Measurements from ENCODE around the gene KCNF1. TPM values are rescaled to one million over a fixed set of nuclear protein-coding genes. Genes with fewer than 3 reads are reported as not detected.

KCNF1 gene
- total and polyA plus RNA-seq, 4 experiments from 2014 or later: not detected

DNA sequence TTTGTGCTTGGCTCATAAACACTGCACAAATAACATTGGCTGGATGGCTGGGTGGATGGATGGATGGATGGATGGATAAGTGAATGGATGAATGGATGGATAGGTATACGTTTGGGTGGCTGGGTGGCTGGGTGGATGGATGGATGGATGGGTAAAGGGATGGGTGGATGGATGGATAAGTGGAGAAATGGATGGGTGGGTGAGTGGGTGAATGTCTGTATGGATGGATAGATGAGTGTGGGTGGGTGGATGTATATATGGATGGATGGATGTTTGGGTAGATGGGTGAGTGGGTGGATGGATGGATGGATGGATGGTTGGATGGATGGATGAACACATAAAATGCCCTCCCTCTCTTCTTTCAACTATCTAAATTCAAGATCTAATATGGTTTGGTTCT, 38.1 kb downstream of the KCNF1 start:
- no peak for DNase-seq

DNA sequence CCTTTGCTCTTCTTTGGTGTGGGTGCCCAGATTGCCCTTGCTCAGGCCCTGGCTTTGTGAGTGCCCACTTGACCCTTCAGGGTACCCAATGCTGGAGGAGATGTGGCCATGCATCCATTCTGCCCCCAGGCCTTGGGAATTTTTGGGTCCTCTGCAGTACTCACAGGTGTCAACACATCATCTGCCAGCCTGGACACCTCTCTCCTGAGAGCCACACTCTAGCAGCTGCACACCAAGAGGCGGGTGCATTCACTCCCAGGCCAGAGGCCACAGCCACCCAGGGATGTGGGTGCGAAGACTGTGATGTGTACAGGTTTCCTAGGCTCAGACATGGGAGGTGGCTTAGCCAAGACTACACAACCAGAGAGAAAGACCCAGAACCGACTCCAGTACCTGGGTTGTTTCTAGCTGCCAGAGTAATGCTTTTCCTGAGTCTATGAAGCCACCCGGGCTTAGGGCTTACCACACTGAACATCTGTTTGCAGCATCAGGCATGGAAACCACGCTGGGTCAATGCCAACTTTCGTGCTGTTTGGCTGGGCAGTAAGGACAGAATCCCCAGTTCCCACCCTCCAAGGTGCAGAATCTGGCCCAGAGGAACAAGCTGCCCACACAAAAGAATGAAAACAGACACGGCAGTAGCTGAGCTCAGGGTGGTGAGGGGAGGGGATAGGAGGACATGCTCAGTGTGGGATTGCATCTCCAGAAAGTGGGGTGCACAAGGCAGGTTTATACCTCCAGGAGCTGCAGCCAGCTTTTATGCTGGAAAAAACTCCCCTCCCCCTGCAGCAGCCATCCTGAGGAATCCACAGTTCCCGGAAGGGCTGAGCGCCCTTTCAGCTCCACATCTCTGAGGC, 40.1 kb downstream of the KCNF1 start:
- Histone ChIP-seq H3K9me3 (ENCODE audit: control insufficient read depth in 1 of 2, low read length in 2 of 2) (no peaks in the 10 kb centered on the region), H3K4me1 (ENCODE audit: insufficient read depth, low read length) (peaks cover 14% of the 10 kb centered on the region), H3K4me3 (ENCODE audit: low read length in 2 of 2) (no peak overlapping the region), H3K27me3 (ENCODE audit: insufficient read depth, low read length) (no peaks in the 10 kb centered on the region), H3K27ac (ENCODE audit: low read depth, low read length) (no peak overlapping the region), H3K36me3 (ENCODE audit: insufficient read depth, low read length) (no peaks in the 10 kb centered on the region)
- ChIA-PET CTCF (ENCODE audit: partially characterized antibody) (no interaction called here), POLR2A (ENCODE audit: partially characterized antibody) (no interaction called here)
- Mint-ChIP-seq H3K27ac (no peak overlapping the region), H3K36me3 (peaks cover 0 to 5% of the 10 kb centered on the region in 2 donors), H3K9me3 (peaks cover 0 to 15% (median 6%) of the 10 kb centered on the region in 8 donors), H3K27me3 (peaks cover 15 to 16% of the 10 kb centered on the region in 2 donors), H3K4me3 (no peak overlapping the region), H3K4me1 (peaks cover 11 to 19% (median 13%) of the 10 kb centered on the region in 4 donors)
- DNase-seq: no peak
- intact Hi-C loops (cut with micrococcal nuclease): no loop called here

More for the DNA sequence above, 38.1 kb downstream of the KCNF1 start:
- no peak overlapping the region for H3K4me3 Mint-ChIP-seq
- H3K27me3 Mint-ChIP-seq: peaks cover 20 to 26% of the 10 kb centered on the region in 2 donors
- peaks cover 0 to 5% of the 10 kb centered on the region in 2 donors for H3K36me3 Mint-ChIP-seq
- Histone ChIP-seq H3K4me3 (ENCODE audit: low read length in 2 of 2) (no peak overlapping the region), H3K36me3 (ENCODE audit: insufficient read depth, low read length) (no peaks in the 10 kb centered on the region), H3K9me3 (ENCODE audit: control insufficient read depth in 1 of 2, low read length in 2 of 2) (no peaks in the 10 kb centered on the region), H3K4me1 (ENCODE audit: insufficient read depth, low read length) (peaks cover 14% of the 10 kb centered on the region), H3K27ac (ENCODE audit: low read depth, low read length) (no peak overlapping the region), H3K27me3 (ENCODE audit: insufficient read depth, low read length) (peaks cover 7% of the 10 kb centered on the region)
- POLR2A ChIA-PET (ENCODE audit: partially characterized antibody): no interaction called here
- H3K9me3 Mint-ChIP-seq: peaks cover 0 to 15% (median 6%) of the 10 kb centered on the region in 8 donors
- H3K27ac Mint-ChIP-seq: no peak overlapping the region
- intact Hi-C loops (cut with micrococcal nuclease): no loop called here
- CTCF ChIA-PET (ENCODE audit: partially characterized antibody): no interaction called here
- H3K4me1 Mint-ChIP-seq: peaks cover 11 to 19% (median 13%) of the 10 kb centered on the region in 4 donors

DNA sequence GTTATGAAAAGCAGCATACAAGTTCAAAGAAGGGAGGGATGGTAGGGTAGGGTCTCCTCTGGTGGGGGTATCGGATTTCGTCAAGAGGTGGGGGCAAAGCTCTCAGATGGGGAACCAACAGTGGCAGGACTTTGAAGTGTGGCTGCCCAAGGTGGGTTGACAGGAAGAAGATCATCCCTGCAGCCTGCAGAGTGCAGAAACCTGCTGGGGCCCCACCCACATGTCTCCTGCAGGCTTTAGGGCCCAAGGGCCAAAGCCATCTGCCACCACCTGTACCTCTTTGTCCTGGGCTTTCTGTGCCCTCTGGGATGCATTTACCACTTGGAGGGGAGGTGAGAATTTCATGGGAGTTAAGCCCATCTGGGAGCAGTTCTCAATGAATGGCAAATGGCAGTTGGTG, 42.7 kb downstream of the KCNF1 start:
- no peaks in the 10 kb centered on the region for H3K36me3 ChIP-seq (ENCODE audit: insufficient read depth, low read length)
- Mint-ChIP-seq H3K27me3 (peaks cover 9 to 16% of the 10 kb centered on the region in 2 donors), H3K4me3 (no peak overlapping the region), H3K27ac (no peak overlapping the region), H3K4me1 (peaks cover 11 to 19% (median 13%) of the 10 kb centered on the region in 4 donors), H3K36me3 (peaks cover 0 to 5% of the 10 kb centered on the region in 2 donors), H3K9me3 (peaks cover 0 to 15% (median 6%) of the 10 kb centered on the region in 8 donors)
- H3K9me3 ChIP-seq (ENCODE audit: control insufficient read depth in 1 of 2, low read length in 2 of 2): no peaks in the 10 kb centered on the region
- intact Hi-C loops (cut with micrococcal nuclease): no loop called here
- no peak for DNase-seq
- ChIA-PET CTCF (ENCODE audit: partially characterized antibody) (no interaction called here), POLR2A (ENCODE audit: partially characterized antibody) (no interaction called here)
- H3K27me3 ChIP-seq (ENCODE audit: insufficient read depth, low read length): no peaks in the 10 kb centered on the region
- H3K4me1 ChIP-seq (ENCODE audit: insufficient read depth, low read length): peaks cover 14% of the 10 kb centered on the region
- no peak overlapping the region for H3K4me3 ChIP-seq (ENCODE audit: low read length in 2 of 2)
- no peak overlapping the region for H3K27ac ChIP-seq (ENCODE audit: low read depth, low read length)

DNA sequence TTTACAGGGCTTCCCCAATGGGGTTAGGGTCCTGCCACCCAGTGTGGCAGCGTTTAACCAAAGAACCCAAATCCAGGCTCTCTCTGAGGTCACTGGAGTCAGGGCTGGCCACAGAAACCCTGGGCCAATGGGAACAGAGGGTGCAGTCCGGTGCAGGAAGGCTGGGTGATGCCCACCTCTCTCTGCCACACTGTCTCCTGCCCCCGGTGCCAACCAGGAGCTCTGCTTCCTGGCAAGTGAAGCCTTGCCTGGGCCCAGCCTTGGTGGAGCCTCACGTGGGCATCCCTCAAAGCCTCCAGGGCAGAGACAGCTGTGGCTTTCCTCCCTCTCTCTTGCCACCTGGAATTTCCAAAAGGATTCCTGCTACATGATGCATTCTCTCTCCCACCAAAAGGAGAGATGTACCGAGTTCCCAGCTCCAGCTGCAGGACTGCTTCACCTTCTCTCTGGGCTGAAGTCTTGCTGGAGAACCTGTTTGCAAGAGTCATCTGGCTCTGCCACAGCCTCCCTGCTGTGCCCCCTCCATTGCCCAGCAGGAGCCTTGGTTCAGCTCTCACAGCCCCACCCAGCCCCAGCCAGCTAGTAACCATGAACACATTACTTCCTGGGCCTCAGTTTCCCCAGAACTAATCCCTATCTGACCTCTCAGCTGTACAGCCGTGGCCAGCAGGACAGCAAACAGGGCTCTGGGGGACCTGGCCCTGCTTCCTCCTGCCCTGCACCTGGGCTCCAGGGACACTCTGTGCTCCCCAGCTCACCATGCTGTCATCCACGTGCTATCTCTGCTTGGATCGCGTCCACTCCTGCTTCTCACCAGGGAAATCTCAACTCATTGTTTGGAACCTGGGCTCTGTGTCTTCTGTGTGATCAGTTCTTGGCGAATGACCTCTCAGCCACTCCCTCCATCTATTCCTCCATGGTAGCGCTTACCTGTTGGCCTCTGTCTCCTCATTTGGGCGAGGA, 43.4 kb downstream of the KCNF1 start:
- CTCF ChIA-PET (ENCODE audit: partially characterized antibody): no interaction called here
- POLR2A ChIA-PET (ENCODE audit: partially characterized antibody): no interaction called here
- Histone ChIP-seq H3K27me3 (ENCODE audit: insufficient read depth, low read length) (no peaks in the 10 kb centered on the region), H3K36me3 (ENCODE audit: insufficient read depth, low read length) (no peaks in the 10 kb centered on the region), H3K9me3 (ENCODE audit: control insufficient read depth in 1 of 2, low read length in 2 of 2) (no peaks in the 10 kb centered on the region), H3K27ac (ENCODE audit: low read depth, low read length) (no peak overlapping the region), H3K4me3 (ENCODE audit: low read length in 2 of 2) (no peak overlapping the region), H3K4me1 (ENCODE audit: insufficient read depth, low read length) (peaks cover 14% of the 10 kb centered on the region)
- Mint-ChIP-seq H3K27ac (no peak overlapping the region), H3K4me3 (no peak overlapping the region), H3K36me3 (peaks cover 0 to 5% of the 10 kb centered on the region in 2 donors), H3K4me1 (peaks cover 11 to 14% (median 12%) of the 10 kb centered on the region in 4 donors), H3K27me3 (peaks cover 5 to 10% of the 10 kb centered on the region in 2 donors), H3K9me3 (peaks cover 0 to 12% (median 6%) of the 10 kb centered on the region in 8 donors)
- no peak for DNase-seq
- intact Hi-C loops (cut with micrococcal nuclease): no loop called here

DNA sequence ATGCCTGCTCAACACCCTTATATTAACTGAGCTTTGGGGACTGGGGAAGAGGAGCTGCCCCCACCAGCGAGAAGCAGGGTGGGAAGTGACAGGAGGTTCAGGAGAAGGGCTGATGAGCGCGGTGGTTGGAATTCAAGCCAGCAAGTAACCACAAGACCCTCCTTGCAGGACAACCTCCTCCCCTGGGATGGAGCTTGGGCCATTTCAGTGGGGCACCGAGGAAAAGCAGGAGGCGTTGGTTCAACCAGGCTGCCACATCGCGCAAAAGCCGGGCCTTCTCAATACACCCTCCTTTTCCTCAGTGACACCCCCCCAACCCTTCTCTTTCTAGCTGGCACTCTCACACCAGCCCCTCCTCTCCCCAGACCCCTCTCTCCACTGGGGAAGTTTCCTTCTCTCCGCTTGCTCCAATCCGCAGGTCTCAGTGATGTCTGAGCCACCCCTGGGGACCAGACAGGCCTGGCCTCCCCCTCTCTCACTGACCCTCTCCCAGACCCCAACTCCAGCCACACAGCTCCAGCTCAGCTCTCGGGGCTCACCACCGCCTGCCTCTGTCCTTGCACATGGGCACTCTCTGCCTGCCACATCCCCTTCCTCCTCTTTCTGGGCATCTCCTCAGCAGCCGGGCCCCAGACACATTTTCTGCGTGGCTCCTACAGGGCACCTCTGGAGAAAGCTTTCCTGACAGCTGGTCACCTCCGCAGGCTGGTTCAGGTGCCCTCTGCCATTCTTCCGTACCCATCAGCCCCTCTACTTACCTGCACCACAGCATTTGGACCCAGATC, 44.5 kb downstream of the KCNF1 start:
- no peaks in the 10 kb centered on the region for H3K27me3 ChIP-seq (ENCODE audit: insufficient read depth, low read length)
- Mint-ChIP-seq H3K27me3 (peaks cover 5% of the 10 kb centered on the region in 2 donors), H3K4me1 (peaks cover 11 to 14% (median 12%) of the 10 kb centered on the region in 4 donors), H3K4me3 (no peak overlapping the region), H3K9me3 (peaks cover 0 to 12% (median 6%) of the 10 kb centered on the region in 8 donors), H3K36me3 (peaks cover 0 to 5% of the 10 kb centered on the region in 2 donors), H3K27ac (no peak overlapping the region)
- no peaks in the 10 kb centered on the region for H3K36me3 ChIP-seq (ENCODE audit: insufficient read depth, low read length)
- no peak for DNase-seq
- H3K9me3 ChIP-seq (ENCODE audit: control insufficient read depth in 1 of 2, low read length in 2 of 2): no peaks in the 10 kb centered on the region
- ChIA-PET CTCF (ENCODE audit: partially characterized antibody) (no interaction called here), POLR2A (ENCODE audit: partially characterized antibody) (no interaction called here)
- no peak overlapping the region for H3K27ac ChIP-seq (ENCODE audit: low read depth, low read length)
- intact Hi-C loops (cut with micrococcal nuclease): no loop called here
- peaks cover 14% of the 10 kb centered on the region for H3K4me1 ChIP-seq (ENCODE audit: insufficient read depth, low read length)
- no peak overlapping the region for H3K4me3 ChIP-seq (ENCODE audit: low read length in 2 of 2)

GRCh38 chr2:10957391-10957790, 45.7 kb downstream of the KCNF1 start:
- intact Hi-C loops (cut with micrococcal nuclease): no loop called here
- peaks cover 9 to 12% (median 11%) of the 10 kb centered on the region in 4 donors for H3K4me1 Mint-ChIP-seq
- Histone ChIP-seq H3K36me3 (ENCODE audit: insufficient read depth, low read length) (no peaks in the 10 kb centered on the region), H3K4me1 (ENCODE audit: insufficient read depth, low read length) (peaks cover 9% of the 10 kb centered on the region), H3K27me3 (ENCODE audit: insufficient read depth, low read length) (no peaks in the 10 kb centered on the region), H3K27ac (ENCODE audit: low read depth, low read length) (no peak overlapping the region), H3K4me3 (ENCODE audit: low read length in 2 of 2) (no peak overlapping the region), H3K9me3 (ENCODE audit: control insufficient read depth in 1 of 2, low read length in 2 of 2) (no peaks in the 10 kb centered on the region)
- H3K36me3 Mint-ChIP-seq: peaks cover 0 to 5% of the 10 kb centered on the region in 2 donors
- ChIA-PET POLR2A (ENCODE audit: partially characterized antibody) (no interaction called here), CTCF (ENCODE audit: partially characterized antibody) (no interaction called here)
- no peak overlapping the region for H3K4me3 Mint-ChIP-seq
- H3K9me3 Mint-ChIP-seq: peaks cover 0 to 12% (median 6%) of the 10 kb centered on the region in 8 donors
- peaks cover 5% of the 10 kb centered on the region in 2 donors for H3K27me3 Mint-ChIP-seq
- DNase-seq: no peak
- no peak overlapping the region for H3K27ac Mint-ChIP-seq

Measured in CD4-positive, alpha-beta memory T cell (primary cell).